Calu3 (cell line): Measurements from ENCODE around the gene CLPSL2. TPM values are rescaled to one million over a fixed set of nuclear protein-coding genes. Genes with fewer than 3 reads are reported as not detected.

ENCODE experiments used
- BruUV-seq: library from RNA; stranded (reverse); fragments of 400-500 nt; replicated peaks from 2 replicates; lab custom pipeline; 2021; lab: Mats Ljungman, UMichigan
- CTCF ChIA-PET: fragments of 300-600 bp; sonication (Branson Sonifier 250); formaldehyde crosslinking; loops from one replicate; lab custom pipeline; 2022; ENCODE audit warnings: antibody characterized with exemption; lab: Charles Lee
- DNase-seq: peaks from one replicate; pipeline ENCODE4 v3.0.0; 2022
- H3K27ac Mint-ChIP-seq: one replicate; pipeline ENCODE4 v1.8.0; 2022; ENCODE audit warnings: mixed read lengths; ENCODE audit not compliant: unreplicated experiment
- H3K27me3 Mint-ChIP-seq: one replicate; pipeline ENCODE4 v1.8.0; 2022; ENCODE audit warnings: mixed read lengths; ENCODE audit not compliant: unreplicated experiment
- H3K36me3 Mint-ChIP-seq: one replicate; pipeline ENCODE4 v1.8.0; 2022; ENCODE audit warnings: mild to moderate bottlenecking, moderate library complexity, mixed read lengths; ENCODE audit not compliant: insufficient read depth, unreplicated experiment
- H3K4me1 Mint-ChIP-seq: one replicate; pipeline ENCODE4 v1.8.0; 2022; ENCODE audit warnings: mild to moderate bottlenecking, low read depth, mixed read lengths; ENCODE audit not compliant: unreplicated experiment
- H3K4me3 Mint-ChIP-seq: one replicate; pipeline ENCODE4 v1.8.0; 2022; ENCODE audit warnings: mild to moderate bottlenecking, low read depth, moderate library complexity, mixed read lengths; ENCODE audit not compliant: unreplicated experiment
- H3K9me3 Mint-ChIP-seq: one replicate; pipeline ENCODE4 v1.8.0; 2022; ENCODE audit warnings: low read depth, mixed read lengths; ENCODE audit not compliant: unreplicated experiment
- intact Hi-C: fragments of 100-400 bp; cut with micrococcal nuclease; formaldehyde crosslinking; loops from one replicate; pipeline ENCODE4 v1.10.0; 2022; ENCODE audit not compliant: unreplicated experiment
- total RNA-seq: library from RNA; stranded (reverse); gene quantifications from 2 replicates; pipeline ENCODE4 v1.2.3, GENCODE V29; 2022
- TF ChIP-seq, protein P1 (sequence below): fragments of 200-600 bp; IDR thresholded peaks from one replicate; pipeline ENCODE4 v1.8.0; 2022; ENCODE audit warnings: antibody characterized with exemption; ENCODE audit not compliant: unreplicated experiment

The CLPSL2 gene
- total RNA-seq, 1 experiment from 2014 or later, result not detected

DNA sequence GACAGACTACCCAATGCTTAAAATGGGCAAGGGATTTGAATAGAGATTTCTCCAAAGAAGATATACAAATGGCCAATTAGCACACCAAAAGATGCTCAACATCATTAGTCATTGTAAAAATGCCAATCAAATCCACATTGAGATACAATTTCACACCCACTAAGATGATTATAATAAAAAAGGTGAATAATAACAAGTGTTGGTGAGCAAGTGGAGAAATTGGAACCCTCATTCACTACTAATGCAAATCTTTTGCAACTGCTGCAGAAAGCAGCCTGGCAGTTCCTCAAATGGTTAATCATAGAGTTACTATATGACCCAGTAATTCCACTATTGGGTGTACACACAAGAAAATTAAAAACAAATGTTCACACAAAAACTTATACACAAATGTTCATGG, 41.1 kb downstream of the CLPSL2 start:
- Mint-ChIP-seq H3K4me3 (no peak overlapping the region), H3K9me3 (no peaks in the 10 kb centered on the region), H3K27me3 (no peaks in the 10 kb centered on the region), H3K4me1 (no peaks in the 10 kb centered on the region), H3K36me3 (no peaks in the 10 kb centered on the region), H3K27ac (no peak overlapping the region)
- CTCF ChIA-PET, result no interaction called here
- no peak for DNase-seq
- no TSS peak for BruUV-seq
- TF ChIP-seq, protein P1, sequence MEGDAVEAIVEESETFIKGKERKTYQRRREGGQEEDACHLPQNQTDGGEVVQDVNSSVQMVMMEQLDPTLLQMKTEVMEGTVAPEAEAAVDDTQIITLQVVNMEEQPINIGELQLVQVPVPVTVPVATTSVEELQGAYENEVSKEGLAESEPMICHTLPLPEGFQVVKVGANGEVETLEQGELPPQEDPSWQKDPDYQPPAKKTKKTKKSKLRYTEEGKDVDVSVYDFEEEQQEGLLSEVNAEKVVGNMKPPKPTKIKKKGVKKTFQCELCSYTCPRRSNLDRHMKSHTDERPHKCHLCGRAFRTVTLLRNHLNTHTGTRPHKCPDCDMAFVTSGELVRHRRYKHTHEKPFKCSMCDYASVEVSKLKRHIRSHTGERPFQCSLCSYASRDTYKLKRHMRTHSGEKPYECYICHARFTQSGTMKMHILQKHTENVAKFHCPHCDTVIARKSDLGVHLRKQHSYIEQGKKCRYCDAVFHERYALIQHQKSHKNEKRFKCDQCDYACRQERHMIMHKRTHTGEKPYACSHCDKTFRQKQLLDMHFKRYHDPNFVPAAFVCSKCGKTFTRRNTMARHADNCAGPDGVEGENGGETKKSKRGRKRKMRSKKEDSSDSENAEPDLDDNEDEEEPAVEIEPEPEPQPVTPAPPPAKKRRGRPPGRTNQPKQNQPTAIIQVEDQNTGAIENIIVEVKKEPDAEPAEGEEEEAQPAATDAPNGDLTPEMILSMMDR, result no peak
- intact Hi-C loops, result no loop called here

DNA sequence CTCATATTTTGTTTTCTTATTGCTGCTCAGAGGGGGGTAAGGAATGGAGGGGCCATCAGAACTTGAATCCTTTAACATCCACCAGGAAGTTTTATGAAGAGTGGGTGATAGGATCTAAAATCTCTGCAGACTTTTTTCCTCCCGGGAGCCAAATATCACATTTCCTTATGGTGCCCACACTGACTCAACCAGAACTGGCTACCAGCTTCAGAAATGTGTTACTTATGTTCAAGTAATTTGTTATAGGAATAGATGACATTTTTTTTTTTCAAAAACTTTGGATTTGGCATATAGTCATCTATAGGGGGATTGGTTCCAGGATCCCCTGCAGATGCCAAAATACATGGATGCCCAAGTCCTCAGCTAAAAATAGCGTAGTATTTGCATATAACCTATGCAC, 47.2 kb downstream of the CLPSL2 start:
- TF ChIP-seq, protein P1, result no peak
- DNase-seq, result no peak
- intact Hi-C loops, result no loop called here

DNA sequence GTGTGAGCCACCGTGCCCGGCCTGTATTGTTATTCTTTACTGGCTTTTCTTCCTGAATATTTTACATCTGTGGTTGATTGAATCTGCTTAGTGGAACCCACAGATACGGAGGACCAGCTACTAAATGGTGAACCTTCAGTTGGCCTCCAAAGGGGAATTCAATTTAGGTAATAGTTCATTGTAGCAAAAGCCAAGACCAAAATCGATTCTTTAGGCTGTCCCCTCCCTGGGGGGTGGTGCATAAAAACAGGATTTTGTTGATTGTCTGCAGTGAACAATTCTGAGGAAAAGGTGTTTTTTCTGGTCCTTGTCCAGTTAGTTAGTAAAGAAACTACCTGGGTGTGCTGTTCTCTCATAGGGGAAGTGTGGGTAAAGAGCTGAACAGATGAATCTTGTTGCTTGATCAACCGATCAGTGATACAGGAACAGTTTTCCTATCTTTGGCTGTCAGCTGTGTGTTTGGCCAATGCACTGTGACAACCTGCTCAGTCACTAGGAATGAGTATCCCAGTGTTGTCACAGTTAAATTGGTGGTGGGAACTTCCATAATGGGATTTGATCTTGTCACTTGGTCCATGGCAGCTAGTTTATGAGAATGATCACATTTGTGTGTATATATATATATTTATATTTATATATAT, 48.3 kb downstream of the CLPSL2 start:
- Mint-ChIP-seq H3K27ac (no peak overlapping the region), H3K4me3 (no peak overlapping the region), H3K27me3 (no peaks in the 10 kb centered on the region), H3K36me3 (no peaks in the 10 kb centered on the region), H3K9me3 (no peaks in the 10 kb centered on the region), H3K4me1 (no peaks in the 10 kb centered on the region)
- TF ChIP-seq, protein P1, result no peak
- CTCF ChIA-PET, result interaction anchor here (1.5 kb wide), 1 partner anchor 70 kb away, joined by 3 read pairs; no protein-coding TSS in a partner anchor
- no peak for DNase-seq
- intact Hi-C loops, result no loop called here
- BruUV-seq, result no TSS peak

More for the DNA sequence above, 47.2 kb downstream of the CLPSL2 start:
- no TSS peak for BruUV-seq
- Mint-ChIP-seq H3K36me3 (no peaks in the 10 kb centered on the region), H3K27ac (no peak overlapping the region), H3K4me1 (no peaks in the 10 kb centered on the region), H3K9me3 (no peaks in the 10 kb centered on the region), H3K27me3 (no peaks in the 10 kb centered on the region), H3K4me3 (no peak overlapping the region)
- CTCF ChIA-PET, result no interaction called here

Other genes with a start within 250 kb of the CLPSL2 start
- 14.3 and 15.1 TPM in 2 replicates for gene FKBP5, start 87.7 kb upstream of the CLPSL2 start, total RNA-seq
- not detected in 2 replicates for gene ARMC12, start 39.6 kb upstream of the CLPSL2 start, total RNA-seq
- not detected in 2 replicates for gene CLPSL1, start 4.4 kb downstream of the CLPSL2 start, total RNA-seq
- not detected in 2 replicates for gene CLPS, start 20.7 kb downstream of the CLPSL2 start, total RNA-seq
- 0.42 and 0.66 TPM in 2 replicates for gene LHFPL5, start 28.8 kb downstream of the CLPSL2 start, total RNA-seq
- gene SRPK1, start 144.5 kb downstream of the CLPSL2 start, total RNA-seq, result 126 and 138 TPM in 2 replicates
- 0.10 TPM in 1 of 2 replicates, not detected in the other for gene SLC26A8, start 248.0 kb downstream of the CLPSL2 start, total RNA-seq